ENCODE data around the gene SH3PXD2A.

Gene SH3PXD2A

DNA sequence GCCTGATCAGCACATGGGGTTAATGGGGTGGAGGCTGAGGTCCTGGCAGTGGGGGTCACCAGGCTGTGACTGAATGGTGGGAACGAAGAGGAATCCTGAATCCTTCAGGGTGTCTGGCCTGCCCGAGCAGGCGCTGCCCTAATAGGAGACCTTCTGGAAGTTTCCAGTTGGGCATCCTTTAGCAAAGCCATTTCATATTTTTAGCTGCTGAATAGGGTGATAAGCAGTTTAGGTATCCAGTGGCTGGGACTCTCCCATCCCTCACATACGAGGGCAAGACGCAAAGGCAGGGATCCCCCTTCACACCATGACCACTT is 159.3 kb downstream of the SH3PXD2A start:
- TF ChIP-seq GATA2 (IDR thresholded peaks at IDR 0.05; ENCODE audit: low read depth, low read length): no peak
- TF ChIP-seq GATA3 (IDR thresholded peaks at IDR 0.05; ENCODE audit: low read depth, low read length): no peak

DNA sequence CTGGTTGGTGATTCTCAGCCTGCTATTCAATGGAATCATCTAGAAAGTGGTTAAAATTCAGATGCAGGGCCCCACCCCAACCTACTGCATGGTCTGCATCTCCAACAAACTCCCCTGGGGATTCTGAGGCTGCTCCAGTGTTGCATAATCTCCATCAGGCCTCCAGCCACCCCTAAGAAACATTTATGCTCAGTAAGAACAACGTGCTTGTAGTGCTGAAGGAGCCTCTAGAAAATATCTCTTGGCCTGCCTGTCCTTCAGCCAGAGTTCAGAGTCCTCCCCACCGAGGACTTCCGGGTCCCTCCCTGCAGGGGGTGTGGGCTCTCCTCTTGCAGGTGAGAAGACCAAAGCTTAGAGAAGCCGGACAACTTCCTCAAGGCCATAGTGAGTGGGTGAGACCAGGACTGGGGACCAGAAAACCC is 159.8 kb downstream of the SH3PXD2A start:
- TF ChIP-seq GATA2 (IDR thresholded peaks at IDR 0.05; ENCODE audit: low read depth, low read length) (no peak), GATA3 (IDR thresholded peaks at IDR 0.05; ENCODE audit: low read depth, low read length) (no peak)

GRCh38 chr10:103693812-103694205 is 161.6 kb downstream of the SH3PXD2A start:
- no peak for TF ChIP-seq GATA3 (IDR thresholded peaks at IDR 0.05; ENCODE audit: low read depth, low read length)
- TF ChIP-seq GATA2 (IDR thresholded peaks at IDR 0.05; ENCODE audit: low read depth, low read length): no peak

- TF ChIP-seq GATA3 (IDR thresholded peaks at IDR 0.05; ENCODE audit: low read depth, low read length) (no peak), GATA2 (IDR thresholded peaks at IDR 0.05; ENCODE audit: low read depth, low read length) (no peak)
These were observed 162.2 kb downstream of the SH3PXD2A start for GRCh38 chr10:103692952-103693811.

GRCh38 chr10:103692436-103692951 is 162.9 kb downstream of the SH3PXD2A start:
- TF ChIP-seq GATA2 (IDR thresholded peaks at IDR 0.05; ENCODE audit: low read depth, low read length): no peak

GRCh38 chr10:103691723-103692435 is 163.5 kb downstream of the SH3PXD2A start:
- TF ChIP-seq GATA2 (IDR thresholded peaks at IDR 0.05; ENCODE audit: low read depth, low read length) (no peak), GATA3 (IDR thresholded peaks at IDR 0.05; ENCODE audit: low read depth, low read length) (no peak)

DNA sequence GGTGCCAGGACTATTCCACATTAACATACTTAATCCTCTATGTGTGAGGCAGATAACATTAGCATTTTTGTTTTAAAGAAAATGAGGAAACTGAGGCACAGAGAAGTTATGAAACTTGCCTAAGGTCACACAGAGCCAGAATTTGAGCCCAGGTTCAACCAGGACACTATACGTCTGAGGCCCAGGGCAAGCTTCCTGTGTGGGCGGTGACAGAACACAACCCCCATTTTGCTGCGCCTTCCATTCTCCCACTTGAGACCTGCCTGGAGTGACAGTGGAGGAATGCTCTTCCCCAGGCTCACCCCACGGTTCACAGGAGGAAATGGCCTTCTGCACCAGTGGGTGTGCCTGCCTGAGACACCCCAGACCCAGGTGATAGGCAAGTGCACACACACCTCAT is 164.1 kb downstream of the SH3PXD2A start:
- TF ChIP-seq GATA2 (IDR thresholded peaks at IDR 0.05; ENCODE audit: low read depth, low read length) (no peak), GATA3 (IDR thresholded peaks at IDR 0.05; ENCODE audit: low read depth, low read length) (no peak)

- TF ChIP-seq GATA2 (IDR thresholded peaks at IDR 0.05; ENCODE audit: low read depth, low read length) (no peak), GATA3 (IDR thresholded peaks at IDR 0.05; ENCODE audit: low read depth, low read length) (no peak)
These were observed 165.1 kb downstream of the SH3PXD2A start for GRCh38 chr10:103690281-103690680.

GRCh38 chr10:103688491-103688890 is 166.9 kb downstream of the SH3PXD2A start:
- TF ChIP-seq GATA3 (IDR thresholded peaks at IDR 0.05; ENCODE audit: low read depth, low read length) (no peak), GATA2 (IDR thresholded peaks at IDR 0.05; ENCODE audit: low read depth, low read length) (no peak)

DNA sequence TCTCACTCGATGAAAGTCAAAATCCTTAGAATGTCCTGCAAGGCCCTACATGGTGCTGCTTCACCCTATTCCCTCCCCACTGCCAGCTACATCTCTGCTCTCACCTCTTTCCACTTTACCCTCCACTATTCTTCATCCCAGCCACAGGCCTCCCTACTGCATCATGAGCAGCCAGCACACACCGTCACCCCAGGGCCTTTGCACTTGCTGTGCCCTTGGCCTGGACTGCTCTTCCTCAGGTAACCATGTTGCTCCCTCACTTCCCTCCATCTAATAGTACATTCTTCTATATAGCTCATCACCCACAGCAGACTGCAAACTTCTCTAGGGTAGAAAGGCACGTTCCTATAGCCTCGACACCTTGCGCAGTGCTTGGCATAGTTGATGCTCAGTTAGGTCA is 167.7 kb downstream of the SH3PXD2A start:
- TF ChIP-seq GATA3 (IDR thresholded peaks at IDR 0.05; ENCODE audit: low read depth, low read length) (no peak), GATA2 (IDR thresholded peaks at IDR 0.05; ENCODE audit: low read depth, low read length) (no peak)

DNA sequence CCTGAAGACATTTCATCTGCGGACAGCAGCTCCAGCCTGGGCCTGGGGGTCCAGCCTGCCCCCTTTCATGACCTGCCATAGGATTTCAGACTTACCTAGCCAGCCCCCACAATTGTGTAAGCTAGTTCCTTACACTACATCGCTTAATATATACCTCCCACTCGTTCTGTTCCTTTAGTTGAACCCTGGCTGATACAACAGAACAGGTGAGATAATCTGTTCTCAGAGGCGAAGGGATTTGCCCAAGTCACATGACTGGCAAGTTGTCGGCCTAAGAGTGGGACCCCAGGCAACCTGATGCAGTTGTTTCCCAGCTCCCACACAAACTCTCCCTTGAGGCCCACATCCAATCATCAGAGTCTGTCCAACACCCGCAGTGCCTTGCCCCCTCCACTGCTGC is 168.2 kb downstream of the SH3PXD2A start:
- TF ChIP-seq GATA2 (IDR thresholded peaks at IDR 0.05; ENCODE audit: low read depth, low read length): no peak

DNA sequence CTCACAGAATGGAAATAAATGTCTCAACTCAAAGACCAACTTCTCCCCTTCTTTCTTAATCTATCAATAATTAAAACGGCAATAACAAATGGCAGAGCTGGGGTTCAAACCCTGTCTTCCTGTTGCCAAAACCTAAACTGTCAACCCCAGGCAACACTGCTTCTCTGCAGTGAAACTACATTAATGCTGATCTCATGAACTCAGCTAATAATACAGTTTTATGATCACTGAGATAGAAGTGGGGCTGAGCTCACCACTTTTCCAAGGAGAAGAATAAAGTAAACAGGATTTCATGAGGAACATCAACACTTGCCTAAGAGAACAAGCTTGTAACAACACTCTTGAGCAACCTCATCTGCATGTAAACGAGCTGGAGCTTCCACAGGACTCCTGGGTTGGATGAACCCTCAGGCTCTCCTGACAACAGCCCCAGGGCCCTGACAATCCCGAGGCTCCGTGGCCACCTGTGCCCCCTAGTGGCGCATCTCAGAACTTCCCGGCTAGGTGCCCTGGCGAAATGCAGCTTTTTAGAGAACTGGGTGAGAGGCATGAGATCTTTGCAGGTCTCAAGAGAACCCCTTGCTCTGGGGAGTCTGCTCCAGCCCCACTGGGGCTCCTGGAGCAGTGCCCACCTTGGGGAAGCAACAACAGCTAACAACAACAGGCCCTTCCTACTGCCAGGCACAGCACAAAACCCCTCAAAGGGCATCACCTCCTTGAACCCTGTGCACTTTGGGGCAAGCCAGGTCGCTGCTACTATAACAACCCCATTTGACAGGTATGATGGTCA is 169.3 kb downstream of the SH3PXD2A start:
- TF ChIP-seq GATA3 (IDR thresholded peaks at IDR 0.05; ENCODE audit: low read depth, low read length) (no peak), GATA2 (IDR thresholded peaks at IDR 0.05; ENCODE audit: low read depth, low read length) (no peak)

- TF ChIP-seq GATA2 (IDR thresholded peaks at IDR 0.05; ENCODE audit: low read depth, low read length) (no peak), GATA3 (IDR thresholded peaks at IDR 0.05; ENCODE audit: low read depth, low read length) (no peak)
These were observed 171.5 kb downstream of the SH3PXD2A start for GRCh38 chr10:103683851-103684250.

- no peak for TF ChIP-seq GATA2 (IDR thresholded peaks at IDR 0.05; ENCODE audit: low read depth, low read length)
- no peak for TF ChIP-seq GATA3 (IDR thresholded peaks at IDR 0.05; ENCODE audit: low read depth, low read length)
These were observed 172.7 kb downstream of the SH3PXD2A start for GRCh38 chr10:103682631-103683030.

Data from SH-SY5Y (cell line).